ENCODE results near the gene GPR55.
"Not testable (repeated sequence)": the region's sequence is repeated elsewhere in the genome, so short reads cannot be mapped to it uniquely, and the experiment has no call there.

Gene GPR55

DNA sequence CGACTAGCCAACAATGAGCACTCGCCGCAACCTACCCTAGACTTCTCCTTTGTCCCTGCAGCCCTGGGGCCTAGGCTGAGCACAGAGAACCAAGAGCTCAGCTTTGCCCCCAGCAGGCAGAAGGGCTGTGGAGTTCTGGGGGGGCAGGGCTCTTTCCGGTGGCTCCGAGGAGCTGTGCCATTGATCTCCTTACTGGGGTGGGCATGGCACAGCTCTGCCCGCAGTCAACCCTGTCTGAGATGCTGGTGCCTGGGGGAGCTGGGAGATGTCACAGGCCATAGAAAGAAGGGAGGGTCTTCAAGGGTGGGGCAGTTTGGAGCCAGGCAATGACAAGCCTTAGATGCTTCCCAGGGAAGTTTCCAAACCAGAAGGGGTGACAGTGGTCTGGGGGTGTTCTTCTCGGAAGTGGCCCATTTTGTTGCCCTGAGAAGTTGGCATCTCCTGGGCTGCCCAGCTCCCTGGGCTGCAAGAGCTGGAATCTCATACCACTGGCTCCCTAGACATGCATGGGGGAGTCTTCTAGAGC is 14.1 kb upstream of the GPR55 start:
- H3K27ac ChIP-seq (ENCODE audit: insufficient read depth in 1 of 2, low read depth in 1 of 2, low read length in 2 of 2, poor library complexity in 1 of 2, severe bottlenecking in 2 of 2), result no peak overlapping the region
- no peak overlapping the region for H3K4me3 ChIP-seq (ENCODE audit: control insufficient read depth in 1 of 7, extremely low read depth in 1 of 7, insufficient read depth in 4 of 7, low read depth in 2 of 7, low read length in 6 of 7)
- ChIA-PET CTCF (interaction anchor here (1.2 to 1.5 kb wide), 3 partner anchors 7 to 24 kb away, joined by 3 to 4 read pairs (median 4); no protein-coding TSS in a partner anchor), POLR2A (no interaction called here)
- H3K36me3 ChIP-seq (ENCODE audit: control insufficient read depth in 4 of 4, insufficient read depth in 4 of 4, low read length in 3 of 4), result no peaks in the 10 kb centered on the region
- peaks cover 0 to 16% (median 11%) of the 10 kb centered on the region in 5 experiments for H3K9me3 ChIP-seq (ENCODE audit: control extremely low read depth in 1 of 5, control insufficient read depth in 4 of 5, insufficient read depth in 2 of 5, low read depth in 1 of 5, low read length in 4 of 5)
- H3K27me3 ChIP-seq (replicated peaks in 2 of 5; ENCODE audit: control insufficient read depth in 4 of 5, insufficient read depth in 5 of 5, low read length in 4 of 5), result no peaks in the 10 kb centered on the region
- H3K4me1 ChIP-seq (ENCODE audit: control extremely low read depth in 1 of 4, control insufficient read depth in 4 of 4, insufficient read depth in 4 of 4, low read length in 3 of 4), result peaks cover 0 to 11% (median 10%) of the 10 kb centered on the region in 4 experiments
- WGBS (ENCODE audit: insufficient coverage), result 96% methylated on average over 5 of the region's 7 CpGs
- DNase-seq, result no peak

DNA sequence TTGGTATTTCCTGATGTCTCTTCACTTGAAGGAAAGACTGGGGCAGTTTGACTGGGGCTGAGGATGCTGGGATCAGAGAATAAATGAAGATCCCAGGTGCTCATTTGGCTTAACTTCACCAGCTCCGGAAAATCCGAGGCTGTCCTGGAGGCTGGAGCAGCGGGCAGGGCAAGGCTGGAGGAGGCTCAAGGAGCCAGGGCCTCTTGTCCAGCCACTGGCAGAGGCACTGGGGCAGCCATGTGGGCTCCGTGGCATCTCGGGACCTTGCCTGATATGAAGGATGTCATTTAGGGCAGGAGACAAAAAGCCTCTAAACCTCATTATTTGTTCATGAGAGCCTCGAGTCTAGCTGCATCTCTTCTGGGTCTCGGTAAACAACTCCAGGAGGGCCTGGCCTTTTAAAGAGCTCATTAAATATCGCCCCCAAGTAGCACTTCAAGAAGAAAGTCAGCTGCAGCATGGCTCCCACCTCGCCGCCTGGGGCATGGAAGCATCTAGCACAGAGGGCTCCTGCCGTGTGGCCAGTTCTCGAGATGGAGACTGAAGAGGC is 13.5 kb upstream of the GPR55 start:
- H3K27ac ChIP-seq (ENCODE audit: insufficient read depth in 1 of 2, low read depth in 1 of 2, low read length in 2 of 2, poor library complexity in 1 of 2, severe bottlenecking in 2 of 2), result no peak overlapping the region
- H3K4me3 ChIP-seq (ENCODE audit: control insufficient read depth in 1 of 7, extremely low read depth in 1 of 7, insufficient read depth in 4 of 7, low read depth in 2 of 7, low read length in 6 of 7), result no peak overlapping the region
- CTCF ChIA-PET, result interaction anchor here (0.6 to 1.5 kb wide), 4 partner anchors 7 to 53 kb away, joined by 3 to 4 read pairs (median 4); no protein-coding TSS in a partner anchor
- H3K27me3 ChIP-seq (replicated peaks in 2 of 5; ENCODE audit: control insufficient read depth in 4 of 5, insufficient read depth in 5 of 5, low read length in 4 of 5), result no peaks in the 10 kb centered on the region
- no peaks in the 10 kb centered on the region for H3K36me3 ChIP-seq (ENCODE audit: control insufficient read depth in 4 of 4, insufficient read depth in 4 of 4, low read length in 3 of 4)
- peaks cover 0 to 6% (median 5%) of the 10 kb centered on the region in 4 experiments for H3K4me1 ChIP-seq (ENCODE audit: control extremely low read depth in 1 of 4, control insufficient read depth in 4 of 4, insufficient read depth in 4 of 4, low read length in 3 of 4)
- H3K9me3 ChIP-seq (ENCODE audit: control extremely low read depth in 1 of 5, control insufficient read depth in 4 of 5, insufficient read depth in 2 of 5, low read depth in 1 of 5, low read length in 4 of 5), result peaks cover 0 to 16% (median 11%) of the 10 kb centered on the region in 5 experiments
- WGBS (ENCODE audit: insufficient coverage), result 94% methylated on average over 11 of the region's 12 CpGs
- no peak for DNase-seq
- POLR2A ChIA-PET, result no interaction called here

DNA sequence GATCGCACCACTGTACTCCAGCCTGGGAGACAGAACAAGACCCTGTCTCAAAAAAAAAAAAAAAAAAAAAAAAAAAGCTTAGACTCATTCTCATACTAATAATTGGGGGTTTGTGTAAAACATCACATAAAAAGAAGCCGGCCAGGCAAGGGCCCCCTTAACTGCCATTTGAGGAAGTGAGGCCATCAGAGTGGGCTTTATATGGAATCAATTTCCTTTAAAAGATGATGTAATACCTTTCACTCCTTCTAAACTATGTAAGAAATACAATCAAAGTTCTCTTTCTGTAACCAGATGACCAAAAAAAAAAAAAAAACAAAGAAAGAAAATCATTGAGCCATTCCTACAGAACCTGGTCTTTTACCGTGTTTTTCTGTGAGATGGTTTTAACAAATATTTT is 13.1 kb upstream of the GPR55 start:
- peaks cover 0 to 2% (median under 1%) of the 10 kb centered on the region in 4 experiments for H3K4me1 ChIP-seq (ENCODE audit: control extremely low read depth in 1 of 4, control insufficient read depth in 4 of 4, insufficient read depth in 4 of 4, low read length in 3 of 4)
- H3K9me3 ChIP-seq (ENCODE audit: control extremely low read depth in 1 of 5, control insufficient read depth in 4 of 5, insufficient read depth in 2 of 5, low read depth in 1 of 5, low read length in 4 of 5), result peaks cover 0 to 16% (median 11%) of the 10 kb centered on the region in 5 experiments
- DNase-seq, result no peak
- WGBS (ENCODE audit: insufficient coverage), result no CpG with 5 or more reads among the region's 3 CpGs
- CTCF ChIA-PET, result interaction anchor here (0.6 to 1.5 kb wide), 3 partner anchors 10 to 53 kb away, joined by 3 to 4 read pairs (median 4); no protein-coding TSS in a partner anchor
- no peak overlapping the region for H3K27ac ChIP-seq (ENCODE audit: insufficient read depth in 1 of 2, low read depth in 1 of 2, low read length in 2 of 2, poor library complexity in 1 of 2, severe bottlenecking in 2 of 2)
- no peak overlapping the region for H3K4me3 ChIP-seq (ENCODE audit: control insufficient read depth in 1 of 7, extremely low read depth in 1 of 7, insufficient read depth in 4 of 7, low read depth in 2 of 7, low read length in 6 of 7)
- H3K27me3 ChIP-seq (replicated peaks in 2 of 5; ENCODE audit: control insufficient read depth in 4 of 5, insufficient read depth in 5 of 5, low read length in 4 of 5), result no peaks in the 10 kb centered on the region
- POLR2A ChIA-PET, result interaction anchor here (0.6 kb wide), 1 partner anchor 17 kb away, joined by 3 read pairs; no protein-coding TSS in a partner anchor
- no peaks in the 10 kb centered on the region for H3K36me3 ChIP-seq (ENCODE audit: control insufficient read depth in 4 of 4, insufficient read depth in 4 of 4, low read length in 3 of 4)

DNA sequence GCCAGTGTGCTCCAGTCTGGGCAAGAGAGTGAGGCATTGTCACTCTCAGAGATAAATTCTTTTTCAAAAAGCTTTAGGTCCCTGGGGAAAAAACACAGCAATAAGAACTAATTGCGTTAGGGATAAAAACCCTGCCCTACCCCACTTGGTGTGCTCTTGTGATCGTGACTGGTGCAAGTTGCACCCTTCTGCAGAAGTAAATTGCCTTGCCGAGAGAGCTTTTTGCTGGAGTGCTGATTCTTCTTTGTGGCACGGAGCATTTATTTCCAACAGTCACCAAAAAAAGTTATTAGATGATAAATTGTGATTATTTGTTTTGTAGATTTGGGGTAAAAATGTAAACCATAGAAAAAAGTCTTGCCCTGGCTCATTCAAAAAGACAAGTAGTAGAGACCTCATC is 12.3 kb upstream of the GPR55 start:
- WGBS (ENCODE audit: insufficient coverage), result 100% methylated on average over 3 of the region's 4 CpGs
- no peak for DNase-seq
- no peaks in the 10 kb centered on the region for H3K27me3 ChIP-seq (replicated peaks in 2 of 5; ENCODE audit: control insufficient read depth in 4 of 5, insufficient read depth in 5 of 5, low read length in 4 of 5)
- no peaks in the 10 kb centered on the region for H3K36me3 ChIP-seq (ENCODE audit: control insufficient read depth in 4 of 4, insufficient read depth in 4 of 4, low read length in 3 of 4)
- CTCF ChIA-PET, result interaction anchor here (0.7 kb wide), 1 partner anchor 65 kb away, joined by 3 read pairs; no protein-coding TSS in a partner anchor
- peaks cover 0 to 16% (median 11%) of the 10 kb centered on the region in 5 experiments for H3K9me3 ChIP-seq (ENCODE audit: control extremely low read depth in 1 of 5, control insufficient read depth in 4 of 5, insufficient read depth in 2 of 5, low read depth in 1 of 5, low read length in 4 of 5)
- H3K4me1 ChIP-seq (ENCODE audit: control extremely low read depth in 1 of 4, control insufficient read depth in 4 of 4, insufficient read depth in 4 of 4, low read length in 3 of 4), result no peaks in the 10 kb centered on the region
- H3K4me3 ChIP-seq (ENCODE audit: control insufficient read depth in 1 of 7, extremely low read depth in 1 of 7, insufficient read depth in 4 of 7, low read depth in 2 of 7, low read length in 6 of 7), result no peak overlapping the region
- H3K27ac ChIP-seq (ENCODE audit: insufficient read depth in 1 of 2, low read depth in 1 of 2, low read length in 2 of 2, poor library complexity in 1 of 2, severe bottlenecking in 2 of 2), result no peak overlapping the region
- POLR2A ChIA-PET, result interaction anchor here (0.6 kb wide), 2 partner anchors 18 to 84 kb away, joined by 3 read pairs; no protein-coding TSS in a partner anchor

DNA sequence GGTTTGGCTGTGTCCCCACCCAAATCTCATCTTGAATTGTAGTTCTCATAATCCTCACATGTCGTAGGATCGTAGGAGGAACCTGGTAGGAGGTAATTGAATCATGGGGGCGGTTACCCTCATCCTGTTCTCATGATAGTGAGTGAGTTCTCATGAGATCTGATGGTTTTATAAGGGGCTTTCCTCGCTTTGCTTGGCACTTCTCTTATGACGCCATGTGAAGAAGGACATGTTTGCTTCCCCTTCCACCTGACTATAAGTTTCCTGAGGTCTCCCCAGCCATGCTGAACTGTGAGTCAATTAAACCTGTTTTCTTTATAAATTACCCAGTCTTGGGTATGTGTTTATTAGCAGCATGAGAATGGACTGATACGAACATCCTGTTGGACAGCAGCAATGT is 11.2 kb upstream of the GPR55 start:
- DNase-seq; H3K27ac ChIP-seq (ENCODE audit: insufficient read depth in 1 of 2, low read depth in 1 of 2, low read length in 2 of 2, poor library complexity in 1 of 2, severe bottlenecking in 2 of 2); H3K4me1 ChIP-seq (ENCODE audit: control extremely low read depth in 1 of 4, control insufficient read depth in 4 of 4, insufficient read depth in 4 of 4, low read length in 3 of 4); POLR2A ChIA-PET; CTCF ChIA-PET; H3K27me3 ChIP-seq (replicated peaks in 2 of 5; ENCODE audit: control insufficient read depth in 4 of 5, insufficient read depth in 5 of 5, low read length in 4 of 5); H3K36me3 ChIP-seq (ENCODE audit: control insufficient read depth in 4 of 4, insufficient read depth in 4 of 4, low read length in 3 of 4); H3K4me3 ChIP-seq (ENCODE audit: control insufficient read depth in 1 of 7, extremely low read depth in 1 of 7, insufficient read depth in 4 of 7, low read depth in 2 of 7, low read length in 6 of 7): not testable (repeated sequence)
- WGBS (ENCODE audit: insufficient coverage), result 100% methylated on average over 1 of the region's 6 CpGs
- peaks cover 0 to 16% (median 11%) of the 10 kb centered on the region in 5 experiments for H3K9me3 ChIP-seq (ENCODE audit: control extremely low read depth in 1 of 5, control insufficient read depth in 4 of 5, insufficient read depth in 2 of 5, low read depth in 1 of 5, low read length in 4 of 5)

DNA sequence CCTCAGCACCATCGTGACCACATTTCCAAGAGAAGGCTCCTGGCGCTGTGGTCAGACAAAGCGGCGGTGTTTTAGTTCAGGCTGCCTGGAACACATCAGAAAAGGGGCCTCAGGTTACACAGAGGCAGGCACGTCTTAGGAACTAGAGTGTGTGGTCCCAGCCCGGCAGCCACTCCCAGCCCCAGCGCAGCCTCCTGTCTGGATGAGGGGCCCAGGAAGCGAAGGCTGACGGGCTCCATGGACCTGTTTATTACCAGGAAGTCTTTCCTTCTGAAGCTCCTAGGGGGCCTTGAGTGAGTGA is 10.0 kb upstream of the GPR55 start:
- WGBS (ENCODE audit: insufficient coverage), result 87% methylated on average over 8 of the region's 9 CpGs
- Histone ChIP-seq H3K9me3 (ENCODE audit: control extremely low read depth in 1 of 5, control insufficient read depth in 4 of 5, insufficient read depth in 2 of 5, low read depth in 1 of 5, low read length in 4 of 5) (peaks cover 0 to 16% (median 11%) of the 10 kb centered on the region in 5 experiments), H3K4me1 (ENCODE audit: control extremely low read depth in 1 of 4, control insufficient read depth in 4 of 4, insufficient read depth in 4 of 4, low read length in 3 of 4) (no peaks in the 10 kb centered on the region), H3K36me3 (ENCODE audit: control insufficient read depth in 4 of 4, insufficient read depth in 4 of 4, low read length in 3 of 4) (no peaks in the 10 kb centered on the region), H3K4me3 (ENCODE audit: control insufficient read depth in 1 of 7, extremely low read depth in 1 of 7, insufficient read depth in 4 of 7, low read depth in 2 of 7, low read length in 6 of 7) (no peak overlapping the region), H3K27me3 (replicated peaks in 2 of 5; ENCODE audit: control insufficient read depth in 4 of 5, insufficient read depth in 5 of 5, low read length in 4 of 5) (no peaks in the 10 kb centered on the region), H3K27ac (ENCODE audit: insufficient read depth in 1 of 2, low read depth in 1 of 2, low read length in 2 of 2, poor library complexity in 1 of 2, severe bottlenecking in 2 of 2) (no peak overlapping the region)
- no peak for DNase-seq
- ChIA-PET CTCF (no interaction called here), POLR2A (no interaction called here)

DNA sequence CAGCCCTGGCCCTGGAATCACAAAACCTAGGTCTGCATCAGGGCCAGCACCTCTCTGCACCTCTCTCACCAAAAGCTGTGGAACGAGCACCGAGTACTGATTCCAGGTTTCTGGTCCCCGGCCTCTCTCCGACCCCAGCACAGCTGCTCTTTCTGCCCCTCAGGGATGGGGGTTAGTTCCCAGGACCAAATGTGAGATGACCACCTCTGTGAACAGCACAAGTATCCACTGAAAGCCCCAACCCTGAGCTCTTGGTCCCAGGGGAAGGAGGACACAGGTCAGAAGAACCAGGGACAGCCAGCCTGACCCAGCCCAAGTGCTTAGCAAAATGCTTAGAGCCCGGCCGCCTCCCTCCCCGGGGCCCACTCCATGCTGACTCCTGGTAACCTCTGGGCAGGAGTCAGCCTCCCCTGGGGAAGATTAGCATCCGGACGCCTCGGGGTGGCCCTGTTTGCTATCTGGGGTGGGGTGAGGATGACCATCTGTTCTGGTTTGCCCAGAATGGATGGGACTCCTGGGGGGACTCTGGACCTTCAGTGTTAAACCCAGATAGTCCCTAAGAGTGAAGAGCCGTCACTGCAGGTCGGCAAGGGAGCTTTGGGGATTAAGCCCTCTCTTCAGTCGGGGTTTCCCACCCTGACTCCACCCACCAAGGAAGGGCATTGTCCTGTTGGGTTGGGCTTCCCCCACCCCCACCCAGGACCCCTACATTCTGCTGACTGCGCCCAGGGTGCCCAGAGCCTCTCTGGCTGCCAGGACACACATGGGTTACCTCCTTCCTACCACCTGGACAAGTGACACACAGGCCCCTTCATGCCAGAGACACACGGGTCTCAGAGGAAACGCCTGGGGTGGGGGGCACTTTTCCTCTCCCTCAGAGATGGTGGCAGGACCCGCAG is 9.4 kb upstream of the GPR55 start:
- ChIA-PET CTCF (no interaction called here), POLR2A (no interaction called here)
- H3K9me3 ChIP-seq (ENCODE audit: control extremely low read depth in 1 of 5, control insufficient read depth in 4 of 5, insufficient read depth in 2 of 5, low read depth in 1 of 5, low read length in 4 of 5), result peaks cover 0 to 16% (median 11%) of the 10 kb centered on the region in 5 experiments
- no peaks in the 10 kb centered on the region for H3K4me1 ChIP-seq (ENCODE audit: control extremely low read depth in 1 of 4, control insufficient read depth in 4 of 4, insufficient read depth in 4 of 4, low read length in 3 of 4)
- 93% methylated on average over 16 of the region's 17 CpGs for WGBS (ENCODE audit: insufficient coverage)
- H3K4me3 ChIP-seq (ENCODE audit: control insufficient read depth in 1 of 7, extremely low read depth in 1 of 7, insufficient read depth in 4 of 7, low read depth in 2 of 7, low read length in 6 of 7), result no peak overlapping the region
- DNase-seq, result no peak
- no peaks in the 10 kb centered on the region for H3K36me3 ChIP-seq (ENCODE audit: control insufficient read depth in 4 of 4, insufficient read depth in 4 of 4, low read length in 3 of 4)
- no peaks in the 10 kb centered on the region for H3K27me3 ChIP-seq (replicated peaks in 2 of 5; ENCODE audit: control insufficient read depth in 4 of 5, insufficient read depth in 5 of 5, low read length in 4 of 5)
- H3K27ac ChIP-seq (ENCODE audit: insufficient read depth in 1 of 2, low read depth in 1 of 2, low read length in 2 of 2, poor library complexity in 1 of 2, severe bottlenecking in 2 of 2), result no peak overlapping the region
